Stimulated activated CD4-positive, alpha-beta T cell treated with anti-CD3 and anti-CD28 coated beads, Interleukin-1b, Interleukin-23, amount 100 ng/mL, for 4 hours (primary cell): ENCODE results near the gene HEMGN.
A peak's percentile ranks its signal among the peaks of the same experiment; 100 is the strongest.

ENCODE experiments used
- DNase-seq, 2 donors: peaks; one replicate each; pipeline ENCODE4 v3.0.0-alpha.2; 2020; ENCODE audit warnings: low read depth in 2 of 2

Gene HEMGN

DNA sequence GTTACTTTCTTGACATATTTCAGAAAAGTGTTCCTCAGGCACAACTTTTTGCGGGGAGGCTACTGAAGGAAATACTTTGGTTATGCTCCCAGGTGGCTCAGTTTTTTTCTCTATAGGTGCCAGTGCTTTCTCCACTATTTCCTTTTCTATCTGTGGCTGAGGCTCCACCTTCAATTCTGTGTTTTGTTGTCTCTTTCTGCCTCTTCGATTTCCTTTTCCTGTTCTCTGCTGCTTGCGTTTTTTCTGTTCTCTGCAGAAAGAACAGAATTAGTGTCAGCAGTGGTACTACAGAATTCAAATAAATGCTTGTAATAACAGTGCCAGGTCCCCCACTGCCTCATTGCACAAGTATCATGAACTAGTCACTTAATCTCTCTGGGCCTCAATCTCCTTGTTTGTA lies 7.0 kb downstream of the HEMGN start:
- no peak for DNase-seq

DNA sequence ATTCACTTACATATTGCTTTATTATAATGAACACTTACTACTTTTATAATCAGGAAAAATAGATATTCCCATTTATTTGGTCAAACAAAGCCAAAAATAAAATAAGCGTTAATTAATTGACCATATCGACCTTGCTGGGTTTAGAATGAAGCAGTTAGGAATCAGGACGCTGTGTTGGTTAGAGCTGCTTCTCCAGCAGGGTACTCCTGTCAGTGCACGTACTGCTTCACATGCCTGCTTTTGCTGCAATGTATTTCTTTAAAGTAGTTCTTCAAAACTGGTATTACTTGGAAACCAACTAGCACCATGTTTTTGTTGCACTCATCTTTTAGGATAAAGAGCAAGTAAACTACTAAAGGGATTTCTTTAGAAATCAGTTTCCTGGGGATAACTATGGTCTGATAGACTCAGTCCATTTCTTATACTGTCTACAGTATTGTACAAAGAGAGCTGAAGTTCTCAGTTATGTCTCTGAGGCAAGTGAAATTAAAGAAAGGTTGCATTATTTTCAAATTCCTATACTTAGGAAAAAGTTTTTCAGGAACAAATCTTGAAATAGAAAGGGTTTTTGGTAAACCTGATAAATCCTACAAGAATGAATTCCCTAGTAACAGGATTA lies 8.9 kb downstream of the HEMGN start:
- no peak for DNase-seq

DNA sequence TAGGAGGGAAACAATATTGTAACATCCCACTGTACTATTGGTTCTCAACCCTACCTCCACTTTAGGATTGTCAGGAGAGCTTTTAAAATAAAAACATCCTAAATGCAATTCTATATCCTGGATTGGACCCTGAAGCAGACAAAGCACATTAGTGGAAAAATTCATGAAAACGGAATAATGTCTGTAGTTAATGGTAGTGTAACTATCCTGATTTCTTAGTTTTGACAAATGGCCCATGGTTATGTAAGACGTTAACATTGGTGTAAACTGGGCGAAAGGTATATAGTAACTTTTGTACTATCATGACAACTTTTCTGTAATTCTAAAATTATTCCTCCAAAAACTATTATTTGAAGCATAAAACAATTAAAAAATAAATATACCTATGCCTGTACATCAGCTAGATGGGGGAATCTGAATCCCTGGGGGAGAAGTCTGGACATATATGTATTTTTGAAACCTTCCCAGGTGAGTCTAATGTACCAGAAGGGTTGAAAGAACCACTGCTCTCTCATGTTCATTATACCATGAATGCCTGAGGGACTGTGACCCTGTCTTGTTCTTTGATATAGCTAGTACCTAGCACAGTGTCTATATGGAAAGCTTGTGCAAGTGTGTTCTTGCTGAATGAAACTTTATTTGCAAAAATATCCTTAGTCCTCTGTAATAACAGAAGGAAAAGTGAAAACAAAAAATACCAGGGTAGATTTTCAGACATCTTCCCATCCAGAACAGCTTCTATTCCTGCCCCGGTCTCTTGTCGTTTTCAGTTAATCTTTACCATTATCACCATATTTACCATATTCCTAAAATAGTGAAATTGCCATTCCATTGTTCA lies 12.3 kb downstream of the HEMGN start:
- no peak for DNase-seq

DNA sequence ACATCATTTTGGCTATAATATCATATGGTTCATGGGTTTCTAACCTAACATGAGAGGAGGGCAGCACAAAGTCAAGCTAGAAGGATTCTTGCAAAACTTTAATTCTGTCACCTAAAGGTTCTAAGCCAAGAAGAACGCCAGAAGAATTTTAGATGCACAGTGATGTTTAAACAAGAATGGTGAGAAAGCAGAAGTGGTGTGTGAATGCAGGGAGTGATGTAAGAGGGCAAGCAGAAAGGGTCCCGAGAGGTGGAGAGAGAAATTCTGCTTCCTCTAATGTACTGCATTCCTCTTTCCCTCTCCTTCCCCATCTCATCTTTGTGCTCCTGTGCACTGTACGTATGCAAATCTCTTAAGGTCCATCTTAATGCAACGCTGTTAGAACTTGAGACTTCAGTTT lies 13.6 kb downstream of the HEMGN start:
- DNase-seq, result no peak

DNA sequence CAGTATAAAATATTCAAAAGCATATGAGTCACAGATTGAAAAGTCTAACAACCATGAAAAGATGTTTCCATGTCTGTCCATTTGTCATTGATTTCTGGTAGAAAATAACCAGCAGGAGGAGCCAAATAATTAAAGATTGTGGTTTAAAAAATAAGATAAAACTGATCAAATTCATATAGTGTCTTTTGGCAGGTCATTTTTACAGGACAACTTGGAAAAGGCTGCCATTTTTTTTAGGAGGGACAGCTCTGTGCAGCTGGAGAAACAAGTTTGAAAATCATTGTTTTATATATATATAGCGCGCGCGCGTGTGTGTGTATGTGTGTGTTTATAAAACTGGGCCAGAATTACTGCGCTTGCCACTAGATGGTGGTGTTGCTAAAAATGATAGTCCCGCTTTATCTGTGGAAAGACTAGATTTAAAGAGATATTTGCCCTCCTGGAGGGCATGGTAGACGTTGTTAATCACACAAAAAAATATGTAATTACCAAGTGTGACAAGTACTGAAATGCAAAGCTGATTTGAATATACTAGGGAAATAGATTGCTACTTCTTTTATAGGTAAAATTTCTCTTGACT lies 14.4 kb downstream of the HEMGN start:
- DNase-seq, result peak; percentile 55 to 67

DNA sequence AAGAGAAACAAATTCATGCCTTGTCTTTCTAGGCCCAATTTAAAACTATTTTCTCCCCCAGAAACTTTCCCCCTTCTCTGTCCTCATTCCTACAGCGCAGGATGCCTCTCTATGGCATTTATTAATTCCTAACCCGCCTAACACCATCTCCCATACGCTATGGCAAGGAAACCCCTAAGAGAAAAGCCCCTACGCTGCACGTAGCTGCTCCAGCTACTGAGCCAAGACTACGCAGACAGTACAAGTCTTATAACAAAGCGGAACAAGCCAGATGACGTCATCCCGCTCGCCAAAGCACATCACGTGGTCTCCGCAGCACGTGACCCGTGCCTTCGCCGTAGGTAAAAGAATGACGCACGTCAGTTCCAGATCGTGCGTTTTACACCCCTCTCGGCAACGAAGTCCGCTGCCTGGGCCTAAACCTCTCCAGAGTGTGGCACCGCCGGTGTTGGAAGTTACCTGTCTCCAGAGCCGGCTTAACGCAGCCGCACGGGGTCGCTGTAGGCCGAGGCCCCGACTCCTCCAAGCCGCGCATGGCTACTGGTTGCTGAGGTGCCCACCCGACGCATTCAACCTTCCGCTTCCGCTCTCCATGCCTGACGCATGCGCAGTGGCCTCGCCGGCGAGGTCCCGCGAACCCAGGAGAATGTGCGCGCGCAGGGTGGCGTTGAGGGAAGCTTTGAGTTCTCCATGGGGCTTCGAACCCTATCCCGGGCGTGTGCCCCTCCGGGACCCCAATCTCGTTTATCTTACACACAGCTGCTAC lies 15.8 kb downstream of the HEMGN start, which contains the start of gene TRMO:
Gene TRMO, minus strand, starts transcription at position 542 of the 766 bp plus-strand sequence. Its CDS starts 7 bp downstream, at position 535.
- DNase-seq, result peak; percentile 98 to 99

DNA sequence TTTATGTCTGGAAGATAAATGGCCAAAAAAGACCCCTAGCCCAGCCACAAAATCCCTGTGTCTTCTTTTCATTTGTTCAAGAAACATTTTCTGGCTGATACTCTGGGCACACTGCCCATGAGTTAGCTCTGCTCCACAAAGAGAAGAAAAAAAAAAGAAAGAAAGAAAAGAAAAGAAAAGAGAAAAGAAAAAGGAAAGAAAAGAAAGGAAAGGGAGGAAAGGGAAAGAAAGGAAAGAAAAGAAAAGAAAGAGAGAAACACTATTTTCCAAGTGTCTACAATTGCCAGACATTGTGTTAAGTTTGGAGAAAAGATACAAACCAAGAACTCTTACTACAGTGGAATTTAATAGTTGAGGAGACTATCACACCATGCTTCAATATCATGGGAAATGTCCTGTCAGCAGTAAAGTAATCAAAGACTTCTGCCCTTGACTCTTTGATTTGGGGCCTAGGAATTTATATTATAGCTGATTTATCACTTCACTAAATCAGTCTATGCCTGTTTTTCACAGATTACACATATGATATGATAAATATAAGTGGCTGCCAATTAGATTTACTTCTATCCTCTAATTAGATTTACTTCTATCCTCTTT lies 18.7 kb downstream of the HEMGN start:
- DNase-seq, result no peak

DNA sequence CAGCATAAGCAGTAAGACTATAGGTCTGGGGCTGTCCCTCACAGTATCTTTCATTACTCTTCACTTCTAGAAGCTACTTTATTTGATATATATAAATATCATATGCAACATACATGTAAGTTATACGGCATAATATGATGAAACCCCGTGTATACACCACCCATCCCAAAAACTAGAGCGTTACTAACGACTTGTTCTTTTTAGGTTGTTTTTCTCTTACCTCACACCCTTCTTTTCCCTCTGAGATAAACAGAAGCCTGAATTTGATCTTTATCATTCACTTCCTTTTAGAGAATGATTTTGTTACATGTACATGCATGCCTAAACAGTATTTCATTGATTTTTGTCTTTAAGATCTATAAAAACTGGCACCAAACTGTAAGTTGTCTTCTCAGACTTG lies 19.4 kb downstream of the HEMGN start:
- DNase-seq, result no peak

DNA sequence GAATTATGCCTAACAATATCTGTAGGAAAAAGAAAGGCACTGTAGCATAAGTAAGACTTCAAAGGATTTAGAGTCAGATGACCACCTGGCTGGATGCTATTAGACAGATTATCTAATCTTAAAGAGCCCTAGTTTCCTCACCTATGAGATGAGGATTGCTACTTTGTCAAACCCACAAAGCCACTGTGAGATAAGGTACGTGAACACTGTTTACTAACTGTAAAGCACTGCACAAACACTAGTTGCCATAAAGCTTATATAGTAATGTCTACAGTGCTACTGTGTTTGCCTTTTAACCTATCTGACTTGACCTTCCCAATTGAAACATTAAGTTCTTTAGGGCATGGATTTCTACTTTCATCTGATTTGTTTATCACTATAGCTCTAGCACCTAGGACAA lies 26.0 kb downstream of the HEMGN start:
- no peak for DNase-seq

DNA sequence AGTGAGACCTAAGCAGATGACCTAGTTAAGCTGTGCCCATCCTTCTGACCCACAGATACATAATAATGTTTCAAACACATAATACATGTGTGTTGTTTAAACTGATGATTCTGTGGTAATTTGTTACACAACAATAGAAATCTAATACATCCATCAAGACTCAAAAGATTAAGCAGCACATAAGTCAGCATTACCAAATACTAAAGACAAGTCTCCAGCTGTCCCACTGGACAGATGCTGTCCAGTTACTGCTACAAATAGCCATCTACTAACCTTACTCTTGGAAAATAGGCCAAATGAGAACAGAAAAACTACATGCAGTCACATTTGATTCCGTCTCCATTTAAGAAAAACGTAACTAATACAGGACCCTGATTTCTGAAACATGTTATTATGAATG lies 26.4 kb downstream of the HEMGN start:
- no peak for DNase-seq

DNA sequence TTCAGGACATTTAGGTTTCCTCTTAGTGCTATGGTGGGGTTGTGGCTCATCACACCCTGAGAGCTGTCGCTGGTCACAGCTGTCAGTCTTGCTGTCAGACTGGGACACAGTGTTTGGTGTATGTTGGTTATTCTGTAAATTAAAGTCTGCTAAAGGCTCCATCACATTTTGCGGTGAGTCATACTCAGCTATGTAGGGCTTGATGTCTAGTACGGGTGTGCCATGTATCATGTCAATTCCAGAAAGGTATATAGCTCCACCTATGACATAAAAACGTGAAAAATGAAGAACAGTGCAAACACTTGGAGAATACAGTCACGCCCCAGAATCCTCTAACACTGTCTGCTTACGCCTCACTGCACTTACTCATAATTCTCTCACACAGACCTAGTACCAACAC lies 27.6 kb downstream of the HEMGN start:
- DNase-seq, result no peak

DNA sequence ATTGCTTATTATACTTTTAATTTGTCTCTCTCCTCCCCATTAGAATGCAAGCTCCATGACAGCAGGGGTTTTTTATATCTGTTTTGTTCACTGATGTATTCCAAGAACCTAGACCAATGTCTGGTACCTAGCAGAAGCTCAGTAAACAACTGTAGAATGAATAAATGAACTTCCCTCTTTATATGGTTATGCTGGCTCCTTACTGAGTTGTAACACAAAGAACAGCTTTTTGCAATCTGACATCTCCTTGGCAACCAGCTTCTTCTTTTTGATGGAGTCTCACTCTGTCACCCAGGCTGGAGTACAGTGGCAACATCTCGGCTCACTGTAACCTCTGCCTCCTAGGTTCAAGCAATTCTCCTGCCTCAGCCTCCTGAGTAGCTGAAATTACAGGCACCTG lies 29.3 kb downstream of the HEMGN start:
- no peak for DNase-seq

DNA sequence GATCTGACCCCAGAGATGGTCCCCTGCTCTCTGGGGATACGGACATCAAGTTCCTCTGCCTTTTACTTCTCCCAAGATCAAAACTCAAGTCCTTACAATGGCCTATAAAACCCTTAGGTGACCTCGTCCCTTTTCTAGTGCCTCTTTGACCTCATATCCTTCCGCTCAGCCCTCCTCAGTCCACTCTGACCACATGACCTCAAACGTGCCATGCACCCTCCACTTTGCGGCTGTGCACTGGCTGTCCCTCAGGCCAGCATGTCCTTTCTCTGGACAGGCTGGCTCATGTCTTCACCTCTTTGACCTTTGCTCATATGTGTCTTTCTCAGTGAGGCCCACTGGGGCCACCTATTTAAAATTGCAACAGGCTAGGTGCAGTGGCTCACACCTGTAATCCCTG lies 30.3 kb downstream of the HEMGN start:
- DNase-seq, result no peak

DNA sequence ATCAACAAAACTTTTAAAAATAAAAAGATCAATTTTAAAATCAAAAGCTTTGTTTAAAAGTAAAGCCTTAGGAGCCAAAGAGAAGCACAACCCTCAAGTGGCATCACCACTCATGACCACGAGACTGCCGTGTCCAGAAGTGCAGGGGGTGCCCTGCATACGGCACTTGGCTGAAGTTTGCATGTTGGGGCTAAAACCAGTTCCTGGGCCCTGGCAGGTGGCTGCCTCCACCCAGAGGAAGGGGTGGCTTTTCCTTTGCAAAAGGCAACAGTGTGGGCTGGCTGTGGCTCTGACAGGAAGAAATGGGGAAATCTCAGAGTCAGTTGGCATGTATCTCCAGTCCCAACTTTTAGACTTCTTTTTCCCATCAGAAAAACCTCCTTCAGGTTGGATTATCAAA lies 30.9 kb downstream of the HEMGN start:
- no peak for DNase-seq

DNA sequence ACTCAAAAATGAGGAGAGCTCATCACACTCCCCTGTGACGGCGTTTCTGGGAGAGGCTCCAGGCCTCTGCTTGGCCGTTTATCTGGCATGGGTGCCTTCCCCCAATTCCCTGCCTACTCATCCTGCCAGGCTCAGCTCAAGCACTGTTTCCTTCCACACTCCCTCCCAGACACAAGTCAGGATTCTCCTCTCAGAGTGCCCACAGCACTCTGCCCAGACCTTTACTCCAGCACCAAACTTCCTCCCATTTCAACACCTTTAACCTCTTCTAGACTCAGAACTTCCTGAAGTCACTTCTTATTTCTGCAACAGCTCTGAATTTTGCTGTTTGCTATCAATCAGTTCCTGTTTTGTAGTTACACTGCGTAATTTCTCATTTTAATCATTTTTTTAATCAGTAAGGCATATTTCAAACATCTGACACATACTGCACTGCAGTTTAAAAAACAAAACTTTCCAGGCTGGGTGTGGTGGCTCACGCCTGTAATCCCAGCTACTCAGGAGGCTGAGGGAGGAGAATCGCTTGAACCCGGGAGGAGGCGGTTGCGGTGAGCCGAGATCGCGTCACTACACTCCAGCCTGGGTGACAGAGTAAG lies 31.6 kb downstream of the HEMGN start:
- peak in 1 of 2 donors; percentile 18 for DNase-seq

DNA sequence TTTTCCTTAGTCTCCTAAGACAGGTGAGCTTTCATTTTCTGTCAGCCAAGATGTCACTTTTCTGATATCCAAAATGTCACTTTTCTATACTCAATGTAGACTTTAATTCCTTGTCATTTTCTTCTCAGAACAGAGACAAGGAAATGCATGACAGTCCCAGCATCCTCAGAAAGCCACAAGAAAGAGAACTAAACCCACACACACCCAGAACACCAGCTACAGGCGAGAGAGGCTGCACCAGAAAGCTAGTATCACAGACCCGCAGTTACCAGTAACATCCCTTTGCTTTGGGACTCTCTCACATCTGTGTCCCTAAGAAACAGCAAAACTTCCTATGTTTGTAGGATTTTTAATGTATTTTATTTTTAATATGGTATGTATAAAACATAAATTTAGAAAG lies 32.7 kb downstream of the HEMGN start:
- peak in 1 of 2 donors; percentile 28 for DNase-seq

DNA sequence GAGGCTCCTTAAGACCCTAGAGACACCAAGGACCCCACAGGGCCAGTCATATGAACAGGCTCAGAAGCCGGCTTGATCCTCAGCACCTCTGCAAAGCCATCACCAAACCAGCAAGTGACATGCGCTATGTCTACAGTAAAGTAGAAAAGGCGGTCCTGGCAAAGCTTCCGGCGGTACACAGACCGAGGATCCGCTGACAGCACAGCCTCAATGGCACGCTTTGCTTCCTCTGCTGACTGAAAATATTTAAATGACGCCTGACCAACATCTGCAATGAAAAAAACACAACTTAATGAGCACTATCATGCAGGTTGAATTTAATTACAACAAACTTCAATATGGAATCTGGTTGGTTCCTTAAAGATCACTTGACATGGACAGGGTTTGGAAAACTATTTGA lies 33.2 kb downstream of the HEMGN start:
- DNase-seq, result peak in 1 of 2 donors; percentile 9

DNA sequence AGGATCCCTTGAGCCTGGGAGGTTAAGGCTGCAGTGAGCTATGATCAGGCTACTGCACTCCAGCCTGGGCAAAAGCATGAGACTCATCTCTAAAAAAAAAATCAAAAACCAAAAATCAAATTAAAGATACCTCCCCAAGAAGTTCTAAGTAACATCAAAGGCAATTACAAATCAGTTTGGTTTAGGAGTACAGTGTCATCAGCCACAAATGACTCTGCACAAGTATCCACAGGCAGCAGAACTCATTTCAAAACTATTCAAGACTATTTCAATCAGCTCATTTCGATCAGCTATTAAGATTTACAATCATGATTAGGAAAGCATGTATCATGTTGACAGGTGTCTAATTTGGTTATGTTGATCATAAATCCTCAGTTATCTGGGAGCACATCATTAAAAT lies 34.8 kb downstream of the HEMGN start:
- no peak for DNase-seq

DNA sequence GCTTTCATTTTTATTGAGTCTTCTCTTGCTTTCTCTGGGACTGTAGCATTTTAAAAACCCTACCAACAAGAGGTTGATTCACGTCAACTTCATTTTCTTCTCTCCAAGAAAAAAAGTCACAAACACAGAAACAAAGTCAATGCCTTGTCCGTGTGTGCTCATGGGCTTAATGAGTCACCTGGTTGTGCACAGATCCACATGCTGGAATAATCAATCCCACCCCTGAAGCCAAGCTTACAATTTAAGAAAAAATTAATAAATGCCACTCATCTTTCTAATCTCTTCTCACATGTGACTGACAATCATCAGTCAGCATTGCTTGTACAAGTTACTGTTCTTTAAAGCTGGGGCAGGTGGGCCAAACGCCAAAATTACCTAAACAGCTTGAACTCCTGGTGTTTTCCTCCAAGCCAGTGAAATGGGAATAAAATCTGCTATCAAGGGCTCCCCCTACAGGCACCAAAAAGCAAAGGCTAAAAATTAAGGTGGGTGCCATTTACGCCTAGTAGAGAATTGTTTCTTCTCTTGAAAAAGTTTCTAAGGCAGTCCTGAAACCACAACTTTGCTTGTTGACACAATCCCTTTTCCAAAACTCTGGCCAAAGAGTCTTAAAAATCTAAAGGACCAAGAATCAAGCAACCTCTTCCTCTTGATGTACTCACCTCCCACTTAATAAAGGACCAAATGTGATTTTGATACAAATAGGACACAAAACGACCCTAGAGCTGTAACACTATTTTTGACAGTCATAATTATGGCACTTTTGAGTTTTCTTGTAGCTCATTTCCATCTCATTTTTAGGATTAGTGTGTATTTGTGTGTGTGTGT lies 37.0 kb downstream of the HEMGN start:
- no peak for DNase-seq

DNA sequence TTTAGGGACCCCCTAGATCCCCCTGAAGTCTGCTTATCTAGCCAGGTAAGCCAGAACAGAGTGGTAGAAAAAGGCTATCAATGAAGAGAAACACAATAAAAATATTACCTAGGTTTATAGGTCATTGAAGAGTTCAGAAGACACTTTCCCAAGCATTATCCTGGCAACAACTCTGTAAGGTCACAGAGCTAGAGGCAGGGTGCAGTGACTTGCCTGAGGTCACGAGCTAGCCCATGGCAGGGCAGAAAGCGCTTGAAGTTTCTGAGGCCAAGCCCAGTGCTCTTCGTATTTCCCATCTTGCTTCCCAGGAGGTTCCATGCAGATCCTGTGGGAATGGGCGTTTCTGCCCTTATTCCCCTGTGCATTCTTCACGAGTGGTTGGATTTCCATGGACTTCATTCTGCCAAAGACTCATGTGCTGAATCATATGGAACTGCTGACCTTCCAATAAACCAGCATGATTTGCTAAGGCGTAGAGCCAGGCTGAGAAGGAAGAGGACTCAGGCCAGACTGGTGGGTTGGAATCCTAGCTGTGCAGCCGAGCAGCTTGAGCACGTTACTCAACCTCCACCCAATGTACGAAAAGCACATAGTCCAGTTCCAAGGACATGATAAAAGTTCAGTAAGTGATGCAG lies 37.8 kb downstream of the HEMGN start:
- DNase-seq, result no peak
